Panc1 (cell line): ENCODE results near the gene KDM2B.

Experiments used
- CTCF ChIP-seq: fragments of 450-650 bp; IDR thresholded peaks from 2 replicates; pipeline ENCODE4 v1.5.1; 2017; ENCODE audit warnings: mild to moderate bottlenecking
- POLR2AphosphoS5 ChIP-seq: IDR thresholded peaks from 2 replicates; pipeline ENCODE4 v1.6.1; 2012; ENCODE audit warnings: mild to moderate bottlenecking, low read depth, low read length, moderate library complexity

- TF ChIP-seq POLR2AphosphoS5: no peak
- TF ChIP-seq CTCF: no peak
These were observed 68.3 kb downstream of the KDM2B start for GRCh38 chr12:121512561-121512960.
